ENCODE data around the gene NOTO.

NOTO gene

DNA sequence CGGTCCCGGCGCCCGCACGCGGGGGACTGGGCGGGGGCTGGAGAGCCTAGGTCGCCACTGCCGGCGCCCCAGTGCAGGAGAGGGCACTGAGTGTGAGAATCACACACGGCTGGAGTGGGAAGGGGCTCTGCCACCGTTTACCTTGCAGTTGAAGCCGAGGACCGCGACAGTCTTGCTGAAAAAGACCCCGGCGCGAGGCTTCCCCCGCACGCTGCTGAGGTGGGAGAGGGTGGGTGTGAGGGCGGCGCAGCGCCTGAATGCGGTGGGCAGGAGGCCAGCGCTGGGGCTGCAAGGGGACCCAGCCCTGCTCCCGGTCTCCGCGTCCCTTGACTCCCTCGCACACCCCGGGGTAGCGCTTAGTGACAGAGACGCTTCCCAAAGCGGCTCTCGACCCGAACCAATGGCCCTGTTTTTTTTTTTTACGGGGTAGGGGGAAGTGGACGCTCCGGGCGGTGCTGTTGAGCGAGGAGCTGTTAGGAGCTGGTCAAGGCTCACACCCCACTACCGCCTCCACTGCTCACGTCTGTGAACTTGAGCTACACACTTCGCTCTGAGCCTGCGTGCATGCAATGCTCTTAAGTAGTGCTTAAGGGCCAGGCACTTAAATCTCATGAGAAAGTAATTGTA, 794 bp downstream of the NOTO start:
- peak; percentile 50 for DNase-seq

DNA sequence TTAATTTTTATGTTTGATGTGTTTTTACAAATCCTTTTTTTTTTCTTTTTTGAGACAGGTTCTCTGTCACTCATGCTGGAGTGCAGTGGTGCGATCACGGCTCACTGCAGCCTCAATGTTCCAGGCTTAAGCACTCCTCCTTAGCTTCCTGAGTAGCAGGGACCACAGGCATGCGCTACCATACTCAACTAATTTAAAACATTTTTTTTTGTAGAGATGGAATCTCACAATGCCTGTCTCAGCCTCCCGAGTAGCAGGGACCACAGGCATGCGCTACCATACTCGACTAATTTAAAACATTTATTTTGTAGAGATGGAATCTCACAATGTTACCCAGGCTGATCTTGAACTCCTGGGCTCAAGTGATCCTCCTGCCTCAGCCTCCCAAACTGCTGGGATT, 3.2 kb downstream of the NOTO start:
- DNase-seq: peak; percentile 4

GRCh38 chr2:73208258-73208657, 5.9 kb downstream of the NOTO start:
- no peak for DNase-seq

GRCh38 chr2:73210019-73210418, 7.6 kb downstream of the NOTO start:
- DNase-seq: no peak

GRCh38 chr2:73210696-73211095, 8.3 kb downstream of the NOTO start:
- DNase-seq: no peak

DNA sequence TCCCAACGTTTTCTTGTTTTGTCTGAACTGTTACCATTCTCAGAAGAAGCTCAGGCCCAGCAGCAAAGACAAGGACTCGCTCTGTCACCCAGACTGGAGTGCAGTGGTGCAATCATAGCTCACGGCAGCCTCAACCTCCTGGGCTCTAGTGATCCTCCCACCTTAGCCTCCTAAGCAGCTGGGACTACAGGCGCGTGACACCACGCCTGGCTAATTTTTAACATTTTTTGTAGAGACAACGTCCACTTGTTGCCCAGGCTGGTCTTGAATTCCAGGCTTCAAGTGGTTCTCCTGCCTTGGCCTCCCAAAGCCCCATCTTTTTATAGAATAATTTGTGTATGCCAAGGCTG, 9.7 kb downstream of the NOTO start:
- DNase-seq: no peak

- peak; percentile 84 for DNase-seq
Measured at GRCh38 chr2:73212448-73213176, 10.2 kb downstream of the NOTO start.

- DNase-seq: peak; percentile 93
Measured at GRCh38 chr2:73214120-73215035, 12.0 kb downstream of the NOTO start, which contains the start of gene SMYD5. Gene SMYD5 (plus strand): TSS chr2:73214245. CDS start chr2:73214267, 22 bp downstream.

DNA sequence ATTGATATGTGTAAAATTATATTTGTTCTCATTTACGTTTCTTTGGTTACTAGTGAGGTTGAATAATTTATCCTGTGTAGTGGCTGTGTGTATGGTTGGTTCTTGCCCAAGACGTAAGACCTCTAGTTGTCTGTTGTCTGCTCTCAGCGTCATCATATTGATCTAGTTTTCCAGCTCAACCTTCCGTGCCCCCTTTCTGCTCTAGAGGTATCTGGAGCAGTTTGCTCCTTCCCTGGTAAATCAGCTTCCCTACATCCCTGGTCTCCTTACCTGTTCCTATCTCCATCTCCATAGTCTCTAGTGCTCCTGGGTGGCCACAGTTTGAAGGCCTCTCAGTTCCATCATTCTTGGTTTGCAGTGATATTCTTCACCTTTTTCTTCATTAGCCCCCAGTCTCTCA, 12.9 kb downstream of the NOTO start:
- peak; percentile 11 for DNase-seq

DNA sequence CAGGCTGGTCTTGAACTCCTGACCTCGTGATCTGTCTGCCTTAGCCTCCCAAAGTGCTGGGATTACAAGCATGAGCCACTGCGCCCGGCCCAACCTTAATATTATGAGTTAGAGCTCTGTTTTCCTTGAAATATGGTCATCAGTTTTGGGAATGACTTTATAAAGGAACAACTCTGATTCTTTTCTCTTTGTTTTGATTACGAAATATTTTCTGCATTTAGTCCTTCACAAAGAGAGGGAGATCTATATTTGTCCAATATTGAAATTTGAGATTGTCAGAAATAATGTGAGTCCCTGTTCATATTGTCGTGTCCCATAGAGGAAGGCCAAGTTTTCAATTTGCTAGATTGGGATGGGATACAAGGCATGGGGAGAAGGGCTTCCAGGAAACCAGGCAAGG, 14.8 kb downstream of the NOTO start:
- DNase-seq: no peak

GRCh38 chr2:73217826-73218225, 15.5 kb downstream of the NOTO start:
- no peak for DNase-seq

GRCh38 chr2:73218298-73218697, 15.9 kb downstream of the NOTO start:
- DNase-seq: no peak

DNA sequence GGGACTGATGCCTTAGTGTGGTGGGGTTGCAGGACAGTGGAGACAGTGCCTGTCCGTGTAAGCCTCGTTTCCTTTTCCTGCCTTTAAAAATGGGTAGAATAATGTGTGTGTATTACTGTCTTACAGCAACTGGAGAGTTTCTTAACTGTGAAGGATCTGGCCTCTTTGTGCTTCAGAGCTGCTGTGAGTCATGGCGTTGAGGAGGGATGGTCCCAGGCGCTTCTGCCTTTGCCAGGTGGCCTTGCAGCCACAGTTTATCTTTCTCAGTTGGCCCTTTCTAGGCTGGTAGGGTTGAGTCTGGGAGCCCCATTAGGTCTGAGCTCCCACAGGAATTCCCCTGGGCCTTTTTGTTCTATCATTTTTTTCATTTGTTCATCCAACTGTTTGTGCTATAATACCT, 21.4 kb downstream of the NOTO start:
- DNase-seq: no peak

DNA sequence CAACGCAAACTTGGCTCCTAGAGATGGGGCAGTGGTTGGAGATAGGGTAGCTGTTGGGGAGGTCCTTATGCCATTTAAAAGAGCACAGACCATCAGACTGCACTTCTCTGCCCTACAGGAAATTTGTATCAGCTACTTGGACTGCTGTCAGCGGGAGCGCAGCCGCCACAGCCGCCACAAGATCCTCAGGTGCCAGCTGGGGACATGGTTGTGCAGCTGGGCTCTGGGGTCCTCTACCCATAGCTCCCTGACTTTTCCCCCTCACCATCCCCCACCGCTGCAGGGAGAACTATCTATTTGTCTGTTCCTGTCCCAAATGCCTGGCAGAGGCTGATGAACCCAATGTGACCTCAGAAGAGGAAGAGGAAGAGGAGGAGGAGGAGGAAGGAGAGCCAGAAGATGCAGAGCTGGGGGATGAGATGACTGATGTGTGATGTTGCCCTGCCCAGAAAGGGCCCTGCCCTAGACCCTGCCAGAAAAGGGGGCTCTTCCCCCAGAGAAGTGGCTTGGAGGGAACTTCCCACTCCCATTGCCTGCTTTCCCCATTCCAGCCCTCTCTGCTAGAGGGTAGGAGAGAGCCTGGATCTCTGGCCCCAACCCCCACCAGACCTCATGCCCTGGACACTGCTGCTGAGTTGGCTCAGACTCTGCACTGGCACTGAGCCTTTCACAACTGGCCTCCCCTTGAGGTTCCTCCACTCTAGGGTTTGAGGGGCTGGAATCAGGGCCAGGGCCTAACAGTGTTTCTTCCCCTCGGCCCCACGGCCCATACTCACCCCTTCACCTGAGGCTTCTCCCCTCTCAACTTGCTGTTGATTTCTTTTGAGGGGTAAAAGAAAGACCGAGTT, 23.4 kb downstream of the NOTO start:
- DNase-seq: no peak

DNA sequence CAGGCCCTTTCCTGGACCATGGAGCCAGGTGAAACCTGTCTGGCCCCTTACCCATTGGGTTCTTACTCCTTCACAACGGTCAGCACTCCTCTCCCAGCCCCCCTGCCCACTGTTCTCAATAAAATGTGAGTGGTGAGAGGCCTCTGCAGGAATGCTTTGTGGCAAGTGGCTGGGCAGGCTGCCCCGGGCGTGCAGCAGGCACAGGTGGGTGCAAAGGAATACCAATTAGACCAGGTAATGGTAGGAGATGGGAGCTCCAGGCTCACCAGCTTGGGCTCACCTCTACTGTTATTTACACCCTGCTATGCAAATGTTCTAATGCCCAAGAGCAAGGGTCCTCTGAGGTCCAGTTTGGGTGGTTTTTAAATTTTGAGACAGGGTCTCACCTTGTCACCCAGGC, 24.7 kb downstream of the NOTO start:
- DNase-seq: no peak

GRCh38 chr2:73228631-73229030, 26.3 kb downstream of the NOTO start:
- no peak for DNase-seq

GRCh38 chr2:73232403-73233153, 30.2 kb downstream of the NOTO start:
- peak; percentile 57 for DNase-seq

DNA sequence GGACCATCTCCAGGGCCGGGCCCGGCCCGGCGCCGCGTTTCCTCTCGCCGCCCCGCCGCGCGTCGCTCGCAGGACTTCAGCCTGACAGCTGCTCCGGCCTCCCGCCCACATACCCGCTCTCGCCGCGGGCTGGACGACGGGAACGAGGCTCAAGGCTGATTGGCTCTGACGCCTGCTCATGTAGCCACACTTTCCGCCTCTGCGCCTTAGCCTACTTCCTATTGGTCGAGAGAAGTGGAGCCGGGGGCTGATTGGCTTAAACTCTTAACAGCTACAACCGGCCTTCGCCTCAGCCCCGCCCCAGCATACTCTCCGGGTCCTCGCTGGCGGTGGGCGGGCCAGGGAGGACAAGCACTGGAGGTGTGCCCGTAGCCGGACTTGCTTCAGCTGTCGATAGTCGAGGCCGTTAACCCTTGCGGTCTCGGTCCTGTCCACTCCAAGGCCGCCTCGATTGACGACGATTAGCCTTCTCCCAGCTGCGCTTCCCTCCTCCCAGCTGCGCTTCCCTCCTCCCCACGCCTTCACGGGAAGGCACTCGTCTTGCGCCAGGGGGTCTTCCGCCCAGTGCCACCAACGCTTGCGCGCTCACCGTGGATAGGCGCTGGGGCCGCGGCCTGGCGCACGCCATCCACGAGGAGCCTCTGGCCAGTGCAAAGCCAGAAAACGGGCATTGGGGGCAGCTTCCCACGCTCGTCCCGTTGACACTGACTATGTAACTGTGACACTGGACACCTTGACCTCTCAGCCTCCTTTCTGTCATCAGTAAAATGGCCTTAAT, 31.0 kb downstream of the NOTO start, which contains the start of gene PRADC1:
TSS of gene PRADC1 (minus strand) at position 86 of the 778 bp plus-strand sequence. CDS start at position 7, 79 bp downstream.
- DNase-seq: peak; percentile 100

- DNase-seq: peak; percentile 97
Measured at GRCh38 chr2:73233932-73234832, 31.8 kb downstream of the NOTO start, which contains the start of gene CCT7. Gene CCT7 (plus strand): TSS chr2:73234308. CDS start chr2:73234379, 71 bp downstream.
